HL-60 (cell line): ENCODE measurements around the gene KHNYN.

Experiments used
- DNase-seq, 2 experiments: peaks; one replicate each; pipeline ENCODE4 v3.0.0-alpha.2; 2010 to 2020; ENCODE audit warnings: low read depth in 1 of 2, low spot score in 1 of 2
- H3K27ac ChIP-seq: fragments of 250-450 bp; sonication (Bioruptor Pico); replicated peaks from 2 replicates; pipeline ENCODE4 v1.5.1; 2020; ENCODE audit warnings: mild to moderate bottlenecking, moderate library complexity
- H3K27me3 ChIP-seq: fragments of 250-450 bp; sonication (Bioruptor Pico); 2 replicates; pipeline ENCODE4 v1.5.1; 2021; ENCODE audit warnings: mild to moderate bottlenecking, moderate library complexity; ENCODE audit not compliant: insufficient read depth, poor library complexity, severe bottlenecking
- H3K4me3 ChIP-seq: replicated peaks from 2 replicates; pipeline ENCODE4 v1.5.1; 2011; ENCODE audit warnings: mild to moderate bottlenecking, control low read depth, low read length; ENCODE audit not compliant: insufficient read depth
- CTCF ChIP-seq: IDR thresholded peaks from one replicate; pipeline ENCODE4 v1.5.1; 2011; ENCODE audit warnings: low read length, control low read depth, inconsistent platforms; ENCODE audit not compliant: insufficient read depth
- GABPA ChIP-seq: IDR thresholded peaks from 2 replicates; pipeline ENCODE4 v1.6.1; 2012; ENCODE audit warnings: low read depth
- POLR2AphosphoS5 ChIP-seq: IDR thresholded peaks from 2 replicates; pipeline ENCODE4 v1.6.1; 2012; ENCODE audit warnings: low read depth
- REST ChIP-seq: IDR thresholded peaks from 2 replicates; pipeline ENCODE4 v1.6.1; 2012; ENCODE audit warnings: low read depth; ENCODE audit not compliant: insufficient replicate concordance
- SPI1 ChIP-seq: IDR thresholded peaks from 2 replicates; pipeline ENCODE4 v1.6.1; 2012; ENCODE audit warnings: low read depth, mild to moderate bottlenecking, borderline replicate concordance

The KHNYN gene

GRCh38 chr14:24392325-24393091, 37.2 kb upstream of the KHNYN start:
- no peak for DNase-seq
- Histone ChIP-seq H3K4me3 (no peak overlapping the region), H3K27ac (no peak overlapping the region), H3K27me3 (no peaks in the 10 kb centered on the region)
- no peak for TF ChIP-seq POLR2AphosphoS5

- Histone ChIP-seq H3K27me3 (no peaks in the 10 kb centered on the region), H3K4me3 (no peak overlapping the region), H3K27ac (no peak overlapping the region)
- TF ChIP-seq REST (no peak), POLR2AphosphoS5 (no peak), SPI1 (no peak), GABPA (no peak), CTCF (no peak)
- DNase-seq, result peak in 1 of 2 experiments; percentile 25
These were observed 35.5 kb upstream of the KHNYN start for GRCh38 chr14:24394275-24394674.

- Histone ChIP-seq H3K27me3 (no peaks in the 10 kb centered on the region), H3K4me3 (no peak overlapping the region), H3K27ac (peak overlapping the region; percentile 47)
- TF ChIP-seq GABPA, result no peak
- TF ChIP-seq REST, result no peak
- TF ChIP-seq SPI1, result peak; percentile 76; the same call in 1 of the 2 replicates
- no peak for TF ChIP-seq CTCF
- TF ChIP-seq POLR2AphosphoS5, result peak; percentile 47; the same call in 1 of the 2 replicates
- DNase-seq, result peak in 1 of 2 experiments; percentile 84
These were observed 33.9 kb upstream of the KHNYN start for GRCh38 chr14:24395609-24396582.

GRCh38 chr14:24397639-24398292, 32.0 kb upstream of the KHNYN start:
- Histone ChIP-seq H3K27ac (no peak overlapping the region), H3K4me3 (no peak overlapping the region), H3K27me3 (no peaks in the 10 kb centered on the region)
- no peak for TF ChIP-seq CTCF
- no peak for DNase-seq
